ENCODE measurements around the gene ANO2. TPM values are rescaled to one million over a fixed set of nuclear protein-coding genes. Genes with fewer than 3 reads are reported as not detected.
A peak's percentile ranks its signal among the peaks of the same experiment; 100 is the strongest.

ANO2 gene
- total and polyA plus RNA-seq, 2 donors (not counting 3 experiments of a cell fraction or from before 2014, with no cell fraction given) = 15.4 to 65.0 TPM

DNA sequence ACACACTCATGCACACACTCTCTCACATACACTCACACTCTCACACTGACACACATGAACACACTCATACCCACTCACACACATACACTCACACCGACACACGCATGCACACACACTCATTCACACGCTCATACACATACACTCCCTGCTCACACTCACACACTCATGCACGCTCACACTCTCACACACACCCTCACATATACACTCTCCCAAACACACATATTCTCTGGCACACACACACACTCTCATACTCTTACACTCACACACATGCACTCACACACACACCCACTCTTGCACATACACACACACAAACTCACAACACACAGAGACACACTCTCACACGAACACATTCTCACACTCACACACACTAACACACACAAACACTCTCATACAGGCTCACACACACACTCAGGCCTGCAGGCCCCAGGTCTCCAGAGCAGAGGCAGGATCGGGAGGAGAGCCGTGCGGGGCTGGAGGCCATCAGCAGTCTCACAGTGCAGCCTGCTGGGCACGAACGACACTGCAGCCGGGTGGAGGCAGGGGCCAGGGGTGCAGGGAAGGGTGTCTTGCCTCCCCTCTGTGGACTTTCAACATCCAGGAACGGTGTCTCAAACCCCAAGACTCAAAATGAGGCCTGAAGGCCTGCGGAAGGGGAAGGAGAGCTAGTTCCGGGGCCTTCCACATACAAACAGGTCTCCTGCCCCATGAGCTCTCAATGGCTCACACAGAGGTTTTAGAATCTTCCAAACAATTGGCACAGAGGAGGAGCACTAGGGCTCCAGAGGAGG, 148.7 kb downstream of the ANO2 start:
- Histone ChIP-seq H2AFZ (ENCODE audit: low read depth, low read length) (no peak overlapping the region), H3K4me1 (ENCODE audit: control insufficient read depth, extremely low read depth, insufficient read depth, low read length) (no peaks in the 10 kb centered on the region), H3K4me3 (replicated peaks in 1 of 3; ENCODE audit: insufficient read depth in 1 of 3, low read depth in 1 of 3, low read length in 3 of 3) (no peak overlapping the region), H3K36me3 (ENCODE audit: control insufficient read depth in 2 of 2, extremely low read depth in 1 of 2, insufficient read depth in 2 of 2, low read length in 2 of 2) (peaks cover 13 to 51% of the 10 kb centered on the region in 2 experiments), H3K9me3 (replicated peaks; ENCODE audit: control insufficient read depth, insufficient read depth, low read length) (no peaks in the 10 kb centered on the region), H3K4me2 (ENCODE audit: insufficient read depth, low read length) (no peak overlapping the region), H3K79me2 (ENCODE audit: control insufficient read depth, insufficient read depth, low read length) (no peaks in the 10 kb centered on the region), H3K27me3 (ENCODE audit: control insufficient read depth in 2 of 2, insufficient read depth in 2 of 2, low read length in 2 of 2) (no peaks in the 10 kb centered on the region), H3K9me1 (replicated peaks; ENCODE audit: control insufficient read depth, extremely low read depth, insufficient read depth, low read length) (no peaks in the 10 kb centered on the region), H3K27ac (ENCODE audit: insufficient read depth, low read depth, low read length) (no peak overlapping the region), H4K20me1 (replicated peaks; ENCODE audit: control insufficient read depth, extremely low read depth, insufficient read depth, low read length) (no peaks in the 10 kb centered on the region), H3K9ac (replicated peaks; ENCODE audit: extremely low read depth, insufficient read depth, low read length) (no peak overlapping the region)
- intact Hi-C loops (cut with micrococcal nuclease) = no loop called here
- no peak for DNase-seq (ENCODE audit: low read depth, low spot score)
- ChIA-PET POLR2A (no interaction called here), CTCF (interaction anchor here (1.3 to 4.2 kb wide), 3 partner anchors 51 to 368 kb away, joined by 3 to 21 read pairs (median 10); no protein-coding TSS in a partner anchor)
- TF ChIP-seq, protein P1, sequence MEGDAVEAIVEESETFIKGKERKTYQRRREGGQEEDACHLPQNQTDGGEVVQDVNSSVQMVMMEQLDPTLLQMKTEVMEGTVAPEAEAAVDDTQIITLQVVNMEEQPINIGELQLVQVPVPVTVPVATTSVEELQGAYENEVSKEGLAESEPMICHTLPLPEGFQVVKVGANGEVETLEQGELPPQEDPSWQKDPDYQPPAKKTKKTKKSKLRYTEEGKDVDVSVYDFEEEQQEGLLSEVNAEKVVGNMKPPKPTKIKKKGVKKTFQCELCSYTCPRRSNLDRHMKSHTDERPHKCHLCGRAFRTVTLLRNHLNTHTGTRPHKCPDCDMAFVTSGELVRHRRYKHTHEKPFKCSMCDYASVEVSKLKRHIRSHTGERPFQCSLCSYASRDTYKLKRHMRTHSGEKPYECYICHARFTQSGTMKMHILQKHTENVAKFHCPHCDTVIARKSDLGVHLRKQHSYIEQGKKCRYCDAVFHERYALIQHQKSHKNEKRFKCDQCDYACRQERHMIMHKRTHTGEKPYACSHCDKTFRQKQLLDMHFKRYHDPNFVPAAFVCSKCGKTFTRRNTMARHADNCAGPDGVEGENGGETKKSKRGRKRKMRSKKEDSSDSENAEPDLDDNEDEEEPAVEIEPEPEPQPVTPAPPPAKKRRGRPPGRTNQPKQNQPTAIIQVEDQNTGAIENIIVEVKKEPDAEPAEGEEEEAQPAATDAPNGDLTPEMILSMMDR (IDR thresholded peaks at IDR 0.05; ENCODE audit: extremely low read depth in 1 of 2, insufficient read depth in 1 of 2, low read depth in 1 of 2, low read length in 2 of 2) = peak; percentile 26 to 44
- no peak for TF ChIP-seq MYC (IDR thresholded peaks at IDR 0.05; ENCODE audit: low read depth, low read length)
- dilution Hi-C loops (cut with MboI; ENCODE audit: extremely low pct_ligation_motif_present, low sequenced_read_pairs) = no loop called here
- BruUV-seq (replicated peaks) = no TSS peak
- no peak for FAIRE-seq

DNA sequence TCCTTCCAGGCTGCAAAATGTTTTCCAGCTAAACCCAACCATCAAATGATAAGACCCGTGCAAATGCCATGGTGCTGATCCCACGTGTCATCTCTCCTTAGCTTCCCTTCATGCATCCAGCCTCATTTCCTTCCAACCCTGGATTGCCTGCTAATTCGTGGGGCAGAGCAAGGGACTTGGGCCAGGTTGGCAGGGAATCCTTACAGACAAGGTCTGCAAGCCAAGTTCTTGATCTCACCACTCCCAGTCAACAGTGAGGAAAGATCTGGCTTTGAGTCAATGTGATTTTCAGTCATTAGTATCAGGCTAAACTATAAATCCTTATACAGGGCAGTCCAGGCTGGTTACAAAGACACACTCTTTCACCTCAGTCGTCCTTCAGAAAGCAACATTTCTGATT, 150.9 kb downstream of the ANO2 start:
- CTCF ChIA-PET = interaction anchor here (4.2 kb wide), 1 partner anchor 49 kb away, joined by 21 read pairs; no protein-coding TSS in a partner anchor
- Histone ChIP-seq H3K27me3 (ENCODE audit: control insufficient read depth in 2 of 2, insufficient read depth in 2 of 2, low read length in 2 of 2) (no peaks in the 10 kb centered on the region), H3K27ac (ENCODE audit: insufficient read depth, low read depth, low read length) (no peak overlapping the region), H3K4me3 (replicated peaks in 1 of 3; ENCODE audit: insufficient read depth in 1 of 3, low read depth in 1 of 3, low read length in 3 of 3) (no peak overlapping the region), H3K9me3 (replicated peaks; ENCODE audit: control insufficient read depth, insufficient read depth, low read length) (no peaks in the 10 kb centered on the region), H3K79me2 (ENCODE audit: control insufficient read depth, insufficient read depth, low read length) (no peaks in the 10 kb centered on the region), H3K4me2 (ENCODE audit: insufficient read depth, low read length) (no peak overlapping the region), H3K9me1 (replicated peaks; ENCODE audit: control insufficient read depth, extremely low read depth, insufficient read depth, low read length) (no peaks in the 10 kb centered on the region), H2AFZ (ENCODE audit: low read depth, low read length) (no peak overlapping the region), H3K9ac (replicated peaks; ENCODE audit: extremely low read depth, insufficient read depth, low read length) (no peak overlapping the region), H3K36me3 (ENCODE audit: control insufficient read depth in 2 of 2, extremely low read depth in 1 of 2, insufficient read depth in 2 of 2, low read length in 2 of 2) (peaks cover 14 to 46% of the 10 kb centered on the region in 2 experiments), H3K4me1 (ENCODE audit: control insufficient read depth, extremely low read depth, insufficient read depth, low read length) (no peaks in the 10 kb centered on the region), H4K20me1 (replicated peaks; ENCODE audit: control insufficient read depth, extremely low read depth, insufficient read depth, low read length) (no peaks in the 10 kb centered on the region)
- POLR2A ChIA-PET = no interaction called here
- intact Hi-C loops (cut with micrococcal nuclease) = no loop called here
- no peak for FAIRE-seq
- BruUV-seq (replicated peaks) = no TSS peak
- no peak for DNase-seq (ENCODE audit: low read depth, low spot score)
- dilution Hi-C loops (cut with MboI; ENCODE audit: extremely low pct_ligation_motif_present, low sequenced_read_pairs) = no loop called here
- TF ChIP-seq POLR2AphosphoS5 (IDR thresholded peaks at IDR 0.05; ENCODE audit: insufficient read depth, low read depth, low read length) = no peak
- no peak for TF ChIP-seq GATA2 (IDR thresholded peaks at IDR 0.05; ENCODE audit: insufficient read depth, insufficient read length, low read depth, low read length)
- no peak for TF ChIP-seq MYC (IDR thresholded peaks at IDR 0.05; ENCODE audit: low read depth, low read length)
- TF ChIP-seq POLR2A (IDR thresholded peaks at IDR 0.05; ENCODE audit: low read depth, low read length) = no peak
- TF ChIP-seq JUN (IDR thresholded peaks at IDR 0.05; ENCODE audit: borderline replicate concordance, insufficient read depth, insufficient read length, low read depth) = no peak
- TF ChIP-seq, protein P2, sequence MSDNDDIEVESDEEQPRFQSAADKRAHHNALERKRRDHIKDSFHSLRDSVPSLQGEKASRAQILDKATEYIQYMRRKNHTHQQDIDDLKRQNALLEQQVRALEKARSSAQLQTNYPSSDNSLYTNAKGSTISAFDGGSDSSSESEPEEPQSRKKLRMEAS (IDR thresholded peaks at IDR 0.05; ENCODE audit: insufficient read depth, insufficient read length) = no peak
- no peak for TF ChIP-seq EZH2 (IDR thresholded peaks at IDR 0.05; ENCODE audit: borderline replicate concordance, low read depth, low read length, severe bottlenecking)
- TF ChIP-seq, protein P1 (IDR thresholded peaks at IDR 0.05; ENCODE audit: extremely low read depth in 1 of 2, insufficient read depth in 1 of 2, low read depth in 1 of 2, low read length in 2 of 2) = no peak
- no peak for TF ChIP-seq FOS (IDR thresholded peaks at IDR 0.05; ENCODE audit: borderline replicate concordance, insufficient read depth, low read length)
